Measurements from ENCODE around the gene SCAPER. TPM values are rescaled to one million over a fixed set of nuclear protein-coding genes. Genes with fewer than 3 reads are reported as not detected.
"Not testable (repeated sequence)": the region's sequence is repeated elsewhere in the genome, so short reads cannot be mapped to it uniquely, and the experiment has no call there.

SCAPER gene
- total RNA-seq, 1 experiment from 2014 or later, result 7.4 TPM

- Mint-ChIP-seq H3K4me3 (no peak overlapping the region), H3K27ac (no peak overlapping the region), H3K4me1 (no peaks in the 10 kb centered on the region), H3K27me3 (ENCODE audit: low read depth) (peaks cover 2% of the 10 kb centered on the region; the same call in 1 of the 2 replicates), H3K36me3 (ENCODE audit: insufficient read depth in 1 of 3, low read depth in 3 of 3) (peaks cover 11 to 30% (median 14%) of the 10 kb centered on the region in 3 experiments), H3K9me3 (peaks cover 14 to 21% of the 10 kb centered on the region in 2 experiments)
- Histone ChIP-seq H3K79me1 (ENCODE audit: insufficient read depth, low read depth, low read length, poor library complexity, severe bottlenecking) (no peaks in the 10 kb centered on the region), H3K4ac (ENCODE audit: low read depth, low read length) (no peak overlapping the region), H3K14ac (ENCODE audit: insufficient read depth, low read length) (no peak overlapping the region), H3K27me3 (ENCODE audit: insufficient read depth, low read length) (no peaks in the 10 kb centered on the region), H3K4me1 (ENCODE audit: insufficient read depth, low read length) (no peaks in the 10 kb centered on the region), H4K20me1 (ENCODE audit: control insufficient read depth, insufficient read depth, insufficient read length) (no peaks in the 10 kb centered on the region), H2AFZ (ENCODE audit: low read length) (no peak overlapping the region), H2AK5ac (ENCODE audit: insufficient read length, low read length) (no peak overlapping the region), H2BK20ac (ENCODE audit: low read depth, low read length, poor library complexity, severe bottlenecking) (no peak overlapping the region), H4K8ac (replicated peaks; ENCODE audit: insufficient read length, low read depth, low read length) (no peak overlapping the region), H3K23ac (ENCODE audit: insufficient read length, low read depth, low read length) (no peak overlapping the region), H3K9me3 (ENCODE audit: control insufficient read depth, low read depth, low read length) (no peaks in the 10 kb centered on the region), H4K5ac (ENCODE audit: insufficient read length, low read depth, low read length) (no peak overlapping the region), H3K56ac (ENCODE audit: insufficient read length, low read depth, low read length) (no peak overlapping the region), H3K18ac (ENCODE audit: insufficient read length, low read depth, low read length) (no peak overlapping the region), H3K23me2 (ENCODE audit: insufficient read length, low read depth, low read length, poor library complexity, severe bottlenecking) (no peaks in the 10 kb centered on the region), H3K79me2 (ENCODE audit: insufficient read depth, low read length) (no peaks in the 10 kb centered on the region), H3K9ac (ENCODE audit: extremely low read depth, insufficient read length, low read length) (no peak overlapping the region), H2BK12ac (ENCODE audit: insufficient read length, low read depth, low read length) (no peak overlapping the region), H3K27ac (ENCODE audit: insufficient read length, low read depth, low read length) (no peak overlapping the region), H4K91ac (ENCODE audit: insufficient read length, low read depth, low read length) (no peak overlapping the region), H2BK5ac (ENCODE audit: insufficient read length, low read length) (no peak overlapping the region), H3K4me2 (ENCODE audit: insufficient read depth, insufficient read length, low read length) (no peak overlapping the region), H3T11ph (ENCODE audit: low read length) (no peak overlapping the region), H2BK120ac (ENCODE audit: low read depth, low read length, poor library complexity, severe bottlenecking) (no peak overlapping the region), H2BK15ac (ENCODE audit: low read depth, low read length) (no peak overlapping the region)
- no peak for DNase-seq
- TF ChIP-seq CTCF (conservative IDR thresholded peaks at IDR 0.05), result no peak
- no CpG with 5 or more reads among the region's 2 CpGs for WGBS (ENCODE audit: extremely low coverage, insufficient read length, low lambda C conversion rate)
Observed at GRCh38 chr15:76894174-76894573, 11.0 kb downstream of the SCAPER start.

GRCh38 chr15:76892836-76893235, 12.3 kb downstream of the SCAPER start:
- WGBS (ENCODE audit: extremely low coverage, insufficient read length, low lambda C conversion rate), result no CpG with 5 or more reads among the region's 5 CpGs
- H3K23ac ChIP-seq (ENCODE audit: insufficient read length, low read depth, low read length); H3K4me2 ChIP-seq (ENCODE audit: insufficient read depth, insufficient read length, low read length); H2AK5ac ChIP-seq (ENCODE audit: insufficient read length, low read length); H3K4ac ChIP-seq (ENCODE audit: low read depth, low read length); H3K18ac ChIP-seq (ENCODE audit: insufficient read length, low read depth, low read length); H4K91ac ChIP-seq (ENCODE audit: insufficient read length, low read depth, low read length); DNase-seq; H3K27ac Mint-ChIP-seq; H2BK20ac ChIP-seq (ENCODE audit: low read depth, low read length, poor library complexity, severe bottlenecking); H4K20me1 ChIP-seq (ENCODE audit: control insufficient read depth, insufficient read depth, insufficient read length); H3K9me3 ChIP-seq (ENCODE audit: control insufficient read depth, low read depth, low read length); H3K79me2 ChIP-seq (ENCODE audit: insufficient read depth, low read length); H3K14ac ChIP-seq (ENCODE audit: insufficient read depth, low read length); H2AFZ ChIP-seq (ENCODE audit: low read length); H3K27me3 Mint-ChIP-seq (ENCODE audit: low read depth); H3K4me3 Mint-ChIP-seq; H2BK5ac ChIP-seq (ENCODE audit: insufficient read length, low read length); H4K8ac ChIP-seq (replicated peaks; ENCODE audit: insufficient read length, low read depth, low read length); H3K23me2 ChIP-seq (ENCODE audit: insufficient read length, low read depth, low read length, poor library complexity, severe bottlenecking); H3T11ph ChIP-seq (ENCODE audit: low read length); H3K27ac ChIP-seq (ENCODE audit: insufficient read length, low read depth, low read length); H3K79me1 ChIP-seq (ENCODE audit: insufficient read depth, low read depth, low read length, poor library complexity, severe bottlenecking); H3K4me1 ChIP-seq (ENCODE audit: insufficient read depth, low read length); H3K27me3 ChIP-seq (ENCODE audit: insufficient read depth, low read length); H2BK12ac ChIP-seq (ENCODE audit: insufficient read length, low read depth, low read length); H2BK120ac ChIP-seq (ENCODE audit: low read depth, low read length, poor library complexity, severe bottlenecking); H3K56ac ChIP-seq (ENCODE audit: insufficient read length, low read depth, low read length); H2BK15ac ChIP-seq (ENCODE audit: low read depth, low read length); H3K4me1 Mint-ChIP-seq; H4K5ac ChIP-seq (ENCODE audit: insufficient read length, low read depth, low read length); H3K9ac ChIP-seq (ENCODE audit: extremely low read depth, insufficient read length, low read length): not testable (repeated sequence)
- Mint-ChIP-seq H3K36me3 (ENCODE audit: insufficient read depth in 1 of 3, low read depth in 3 of 3) (peaks cover 6 to 17% (median 8%) of the 10 kb centered on the region in 3 experiments; a peak in 6 of 7 replicates), H3K9me3 (peaks cover 4 to 11% of the 10 kb centered on the region in 2 experiments; a peak in 4 of 5 replicates)

Measured in H9 (cell line).